Immature natural killer cell (primary cell): ENCODE data around the gene ACBD6. TPM values are rescaled to one million over a fixed set of nuclear protein-coding genes. Genes with fewer than 3 reads are reported as not detected.
"Not testable (repeated sequence)": the region's sequence is repeated elsewhere in the genome, so short reads cannot be mapped to it uniquely, and the experiment has no call there.

Experiments
- DNase-seq, 3 donors: peaks; one replicate each; pipeline ENCODE4 v3.0.0; 2022; ENCODE audit warnings: mixed read lengths in 1 of 3
- H3K27ac Mint-ChIP-seq, 6 donors: one replicate each; pipeline ENCODE4 v1.8.0; 2020; ENCODE audit warnings: mixed read lengths in 6 of 6, mild to moderate bottlenecking in 5 of 6, inconsistent platforms in 4 of 6, moderate library complexity in 3 of 6
- H3K27me3 Mint-ChIP-seq, 3 donors: one replicate each; pipeline ENCODE4 v1.8.0; 2020 to 2021; ENCODE audit warnings: low read depth in 3 of 3, mild to moderate bottlenecking in 3 of 3, mixed read lengths in 3 of 3, moderate library complexity in 3 of 3, inconsistent platforms in 1 of 3
- H3K36me3 Mint-ChIP-seq, 3 donors: one replicate each; pipeline ENCODE4 v1.8.0; 2020; ENCODE audit warnings: mixed read lengths in 3 of 3, inconsistent platforms in 2 of 3, mild to moderate bottlenecking in 2 of 3
- H3K4me1 Mint-ChIP-seq, 2 donors: one replicate each; pipeline ENCODE4 v1.8.0; 2020; ENCODE audit warnings: inconsistent platforms in 2 of 2, mild to moderate bottlenecking in 2 of 2, mixed read lengths in 2 of 2, moderate library complexity in 1 of 2
- H3K4me3 Mint-ChIP-seq, 5 donors: one replicate each; pipeline ENCODE4 v1.8.0; 2020; ENCODE audit warnings: mild to moderate bottlenecking in 5 of 5, mixed read lengths in 5 of 5, inconsistent platforms in 3 of 5, moderate library complexity in 3 of 5
- H3K9me3 Mint-ChIP-seq, 6 donors: one replicate each; pipeline ENCODE4 v1.8.0; 2020; ENCODE audit warnings: mild to moderate bottlenecking in 6 of 6, mixed read lengths in 6 of 6, inconsistent platforms in 4 of 6, moderate library complexity in 3 of 6
- polyA plus RNA-seq, 3 donors: library from polyadenylated mRNA; unstranded; fragments of 300-500 nt; fragmentation: Illumina TruSeq; gene quantifications; one replicate each; pipeline ENCODE4 v1.2.3, GENCODE V29; 2021

Gene ACBD6
- polyA plus RNA-seq: 10 to 100 TPM; 30.5 to 39.2 (median 38.1) TPM

- peak within 1 kb of the TSS; percentile 94 to 98 (median 96) for H3K4me3 Mint-ChIP-seq
- H3K36me3 Mint-ChIP-seq: no peaks in the 10 kb centered on the region
- peaks cover 29 to 40% of the 10 kb centered on the region in 2 donors for H3K4me1 Mint-ChIP-seq
- peak within 1 kb of the TSS; percentile 91 to 96 (median 94) for H3K27ac Mint-ChIP-seq
- peak; percentile 77 to 84 (median 81) for DNase-seq
- H3K27me3 Mint-ChIP-seq: peaks cover 2 to 7% (median 7%) of the 10 kb centered on the region in 3 donors
- H3K9me3 Mint-ChIP-seq: no peaks in the 10 kb centered on the region
Measured at GRCh38 chr1:180502361-180503279, at the start of gene ACBD6. ACBD6 (minus strand) TSS chr1:180502577; CDS start chr1:180502266, 311 bp downstream.

GRCh38 chr1:180551997-180552396 is 49.6 kb upstream of the ACBD6 start:
- Mint-ChIP-seq H3K9me3 (no peaks in the 10 kb centered on the region), H3K27ac (no peak overlapping the region), H3K4me1 (no peaks in the 10 kb centered on the region), H3K27me3 (peaks cover 0 to under 1% (median 0%) of the 10 kb centered on the region in 3 donors), H3K36me3 (no peaks in the 10 kb centered on the region), H3K4me3 (no peak overlapping the region)
- DNase-seq: no peak

GRCh38 chr1:180550241-180550640 is 47.9 kb upstream of the ACBD6 start:
- H3K27ac Mint-ChIP-seq: no peak overlapping the region
- DNase-seq: no peak
- H3K9me3 Mint-ChIP-seq: no peaks in the 10 kb centered on the region

GRCh38 chr1:180549770-180550169 is 47.4 kb upstream of the ACBD6 start:
- not testable (repeated sequence) for H3K4me3 Mint-ChIP-seq, DNase-seq, H3K36me3 Mint-ChIP-seq, H3K9me3 Mint-ChIP-seq, H3K27me3 Mint-ChIP-seq, H3K4me1 Mint-ChIP-seq, H3K27ac Mint-ChIP-seq

More at GRCh38 chr1:180550241-180550640, 47.9 kb upstream of the ACBD6 start:
- H3K36me3 Mint-ChIP-seq: no peaks in the 10 kb centered on the region
- no peaks in the 10 kb centered on the region for H3K27me3 Mint-ChIP-seq
- no peaks in the 10 kb centered on the region for H3K4me1 Mint-ChIP-seq
- H3K4me3 Mint-ChIP-seq: no peak overlapping the region

GRCh38 chr1:180548686-180549317 is 46.4 kb upstream of the ACBD6 start:
- Mint-ChIP-seq H3K36me3 (no peaks in the 10 kb centered on the region), H3K4me1 (no peaks in the 10 kb centered on the region), H3K27ac (no peak overlapping the region), H3K27me3 (no peaks in the 10 kb centered on the region), H3K4me3 (no peak overlapping the region), H3K9me3 (no peaks in the 10 kb centered on the region)
- DNase-seq: no peak

- no peaks in the 10 kb centered on the region for H3K4me1 Mint-ChIP-seq
- no peak for DNase-seq
- no peaks in the 10 kb centered on the region for H3K36me3 Mint-ChIP-seq
- H3K27me3 Mint-ChIP-seq: no peaks in the 10 kb centered on the region
- H3K9me3 Mint-ChIP-seq: no peaks in the 10 kb centered on the region
- H3K4me3 Mint-ChIP-seq: no peak overlapping the region
- H3K27ac Mint-ChIP-seq: no peak overlapping the region
Measured at GRCh38 chr1:180545991-180546390, 43.6 kb upstream of the ACBD6 start.

GRCh38 chr1:180544050-180544449 is 41.7 kb upstream of the ACBD6 start:
- Mint-ChIP-seq H3K9me3 (no peaks in the 10 kb centered on the region), H3K36me3 (no peaks in the 10 kb centered on the region), H3K27ac (no peak overlapping the region), H3K27me3 (peaks cover 0 to 2% (median 1%) of the 10 kb centered on the region in 3 donors), H3K4me3 (no peak overlapping the region), H3K4me1 (no peaks in the 10 kb centered on the region)
- DNase-seq: no peak

- no peaks in the 10 kb centered on the region for H3K9me3 Mint-ChIP-seq
- no peaks in the 10 kb centered on the region for H3K36me3 Mint-ChIP-seq
- H3K27ac Mint-ChIP-seq: no peak overlapping the region
- no peak for DNase-seq
- no peaks in the 10 kb centered on the region for H3K4me1 Mint-ChIP-seq
- peaks cover 0 to 2% (median 2%) of the 10 kb centered on the region in 3 donors for H3K27me3 Mint-ChIP-seq
- H3K4me3 Mint-ChIP-seq: no peak overlapping the region
Measured at GRCh38 chr1:180542838-180543145, 40.4 kb upstream of the ACBD6 start.

- Mint-ChIP-seq H3K27ac (no peak overlapping the region), H3K27me3 (peaks cover 0 to 2% (median 2%) of the 10 kb centered on the region in 3 donors), H3K4me3 (no peak overlapping the region), H3K36me3 (no peaks in the 10 kb centered on the region), H3K4me1 (no peaks in the 10 kb centered on the region), H3K9me3 (no peaks in the 10 kb centered on the region)
- DNase-seq: no peak
Measured at GRCh38 chr1:180542113-180542837, 39.9 kb upstream of the ACBD6 start.

- H3K4me3 Mint-ChIP-seq: no peak overlapping the region
- H3K4me1 Mint-ChIP-seq: no peaks in the 10 kb centered on the region
- DNase-seq: no peak
- peaks cover 0 to 2% (median 2%) of the 10 kb centered on the region in 3 donors for H3K27me3 Mint-ChIP-seq
- no peaks in the 10 kb centered on the region for H3K36me3 Mint-ChIP-seq
- H3K9me3 Mint-ChIP-seq: no peaks in the 10 kb centered on the region
- no peak overlapping the region for H3K27ac Mint-ChIP-seq
Measured at GRCh38 chr1:180540697-180541594, 38.6 kb upstream of the ACBD6 start.

GRCh38 chr1:180539136-180539535 is 36.8 kb upstream of the ACBD6 start:
- Mint-ChIP-seq H3K9me3 (no peaks in the 10 kb centered on the region), H3K4me3 (no peak overlapping the region), H3K27me3 (peaks cover 2 to 9% (median 2%) of the 10 kb centered on the region in 3 donors), H3K36me3 (no peaks in the 10 kb centered on the region), H3K4me1 (no peaks in the 10 kb centered on the region), H3K27ac (no peak overlapping the region)
- no peak for DNase-seq

GRCh38 chr1:180536821-180537372 is 34.5 kb upstream of the ACBD6 start:
- Mint-ChIP-seq H3K4me3 (no peak overlapping the region), H3K4me1 (no peaks in the 10 kb centered on the region), H3K27ac (no peak overlapping the region), H3K36me3 (no peaks in the 10 kb centered on the region), H3K27me3 (peaks cover 3 to 10% (median 9%) of the 10 kb centered on the region in 3 donors), H3K9me3 (no peaks in the 10 kb centered on the region)
- DNase-seq: no peak

GRCh38 chr1:180535418-180535999 is 33.1 kb upstream of the ACBD6 start:
- DNase-seq: no peak
- Mint-ChIP-seq H3K4me3 (no peak overlapping the region), H3K9me3 (no peaks in the 10 kb centered on the region), H3K36me3 (no peaks in the 10 kb centered on the region), H3K4me1 (no peaks in the 10 kb centered on the region), H3K27me3 (peaks cover 3 to 10% (median 9%) of the 10 kb centered on the region in 3 donors), H3K27ac (no peak overlapping the region)
